Left ventricle myocardium superior (tissue), 1 donor: Measurements from ENCODE around the gene RASA3. TPM values are rescaled to one million over a fixed set of nuclear protein-coding genes. Genes with fewer than 3 reads are reported as not detected.

Experiments used
- ATAC-seq: fragments of 200-7000 bp; cut with Tn5 transposase; one replicate; pipeline ENCODE4 v1.9.1; 2020; ENCODE audit warnings: mild to moderate bottlenecking, moderate library complexity
- DNase-seq: peaks from one replicate; pipeline ENCODE4 v3.0.0-alpha.2; 2020
- intact Hi-C: fragments of 100-400 bp; cut with micrococcal nuclease; formaldehyde crosslinking; loops from one replicate; pipeline ENCODE4 v1.11.0; 2022
- total RNA-seq: library from RNA; stranded (reverse); fragmentation: NEBNext Ultra II Directional; extraction: Animal tissue kit (Norgen Biotek cat#: 25700); gene quantifications from one replicate; pipeline ENCODE4 v1.2.1, GENCODE V29; 2021
- donor health status: DM: no; HTN: yes; CAD: no; lungs with severe emphysema.

The RASA3 gene
- total RNA-seq, 1 donor from 2014 or later, result 12.3 TPM

- DNase-seq (no peak), ATAC-seq (no peak)
- intact Hi-C loops, result no loop called here
Measured at GRCh38 chr13:114096811-114097211, 35.6 kb downstream of the RASA3 start.

DNA sequence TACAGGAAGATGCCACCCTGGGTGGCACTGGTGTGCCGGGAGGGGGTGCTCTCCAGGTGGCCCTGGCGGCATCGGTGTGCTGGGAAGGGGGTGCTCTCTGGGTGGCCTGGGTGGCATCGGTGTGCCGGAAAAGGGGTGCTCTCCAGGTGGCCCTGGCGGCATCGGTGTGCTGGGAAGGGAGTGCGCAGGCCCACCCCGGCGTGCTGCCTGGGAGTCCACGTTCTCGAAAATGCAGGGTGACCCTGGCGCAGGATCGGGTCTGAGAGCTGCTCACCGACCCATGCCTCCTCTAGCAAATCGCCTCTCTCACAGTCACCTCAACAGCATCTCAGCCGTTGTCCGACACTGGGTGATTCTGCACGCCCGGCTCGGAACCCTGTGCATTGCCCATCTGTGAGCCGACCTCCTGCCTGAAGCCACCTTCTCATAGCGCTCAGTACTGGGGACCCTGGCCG, 36.4 kb downstream of the RASA3 start:
- ATAC-seq (no peak), DNase-seq (no peak)
- intact Hi-C loops, result no loop called here

- DNase-seq (no peak), ATAC-seq (no peak)
- intact Hi-C loops, result no loop called here
Measured at GRCh38 chr13:114095486-114095885, 36.9 kb downstream of the RASA3 start.

DNA sequence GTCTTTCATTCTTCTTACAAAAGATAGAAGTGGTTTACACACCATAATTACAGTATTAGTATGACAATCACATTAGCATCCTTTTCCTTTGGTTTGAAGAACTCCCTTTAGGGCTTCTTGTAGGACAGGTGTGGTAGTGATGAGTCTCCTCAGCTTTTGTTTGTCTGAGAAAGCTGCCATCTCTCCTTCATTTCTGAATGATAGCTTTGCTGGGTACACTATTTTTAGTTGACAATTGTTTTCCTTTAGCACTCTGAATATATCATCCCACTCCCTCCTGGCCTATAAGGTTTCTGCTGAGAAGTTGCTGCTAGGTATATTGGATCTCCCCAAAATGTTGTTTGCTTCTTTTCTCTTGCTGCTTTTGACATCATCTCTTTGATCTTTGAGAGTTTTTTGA, 39.3 kb downstream of the RASA3 start:
- DNase-seq (no peak), ATAC-seq (no peak)
- intact Hi-C loops, result no loop called here

GRCh38 chr13:114092468-114092867, 40.0 kb downstream of the RASA3 start:
- intact Hi-C loops, result no loop called here
- ATAC-seq (no peak), DNase-seq (no peak)

GRCh38 chr13:114090476-114090875, 41.9 kb downstream of the RASA3 start:
- no peak for DNase-seq
- ATAC-seq, result no peak
- intact Hi-C loops, result no loop called here

- ATAC-seq, result no peak
- intact Hi-C loops, result no loop called here
- DNase-seq, result no peak
Measured at GRCh38 chr13:114089751-114090400, 42.5 kb downstream of the RASA3 start.

DNA sequence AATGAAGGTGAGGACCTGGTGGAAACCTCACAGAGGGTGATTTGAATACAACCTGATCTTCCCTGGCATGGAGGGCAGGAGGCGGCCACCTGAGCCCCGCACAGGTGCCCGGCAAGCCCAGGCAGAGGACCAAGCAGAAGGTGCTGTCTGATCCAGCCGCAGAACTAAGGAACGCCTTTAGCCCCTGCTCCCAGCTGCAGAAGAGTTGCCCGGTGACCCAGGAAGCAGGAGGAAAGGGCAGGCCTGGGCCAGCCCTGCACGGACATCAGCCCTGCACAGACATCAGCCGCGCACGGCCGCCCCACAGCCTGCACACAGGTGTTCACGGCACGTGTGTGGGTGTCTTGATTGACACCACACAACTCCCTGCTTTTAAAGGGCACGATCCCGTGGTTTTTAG, 43.1 kb downstream of the RASA3 start:
- ATAC-seq (no peak), DNase-seq (no peak)
- intact Hi-C loops, result no loop called here

DNA sequence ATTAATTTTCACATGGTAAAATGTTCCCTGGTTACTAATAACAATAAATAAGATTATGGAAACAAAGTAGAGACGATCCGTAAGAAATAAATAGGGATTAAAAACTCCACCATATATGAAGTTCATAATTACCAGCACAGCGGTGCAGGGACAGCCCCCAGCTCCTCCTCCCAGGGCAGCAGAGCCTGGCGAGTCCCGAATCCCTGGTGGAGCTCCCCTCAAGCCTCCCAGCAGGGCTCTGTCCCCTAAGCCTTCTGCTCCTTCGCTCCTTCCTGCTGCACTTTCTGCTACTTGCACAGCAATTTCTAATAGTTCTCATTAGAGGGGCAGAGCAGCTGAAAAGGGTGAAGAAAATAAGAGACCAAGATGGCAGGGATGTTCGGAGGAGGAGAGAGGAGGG, 43.6 kb downstream of the RASA3 start:
- ATAC-seq (no peak), DNase-seq (no peak)
- intact Hi-C loops, result no loop called here

- ATAC-seq (no peak), DNase-seq (no peak)
- intact Hi-C loops, result no loop called here
Measured at GRCh38 chr13:114088234-114088633, 44.2 kb downstream of the RASA3 start.

- no peak for ATAC-seq
- DNase-seq, result no peak
Measured at GRCh38 chr13:114087430-114087829, 45.0 kb downstream of the RASA3 start.

DNA sequence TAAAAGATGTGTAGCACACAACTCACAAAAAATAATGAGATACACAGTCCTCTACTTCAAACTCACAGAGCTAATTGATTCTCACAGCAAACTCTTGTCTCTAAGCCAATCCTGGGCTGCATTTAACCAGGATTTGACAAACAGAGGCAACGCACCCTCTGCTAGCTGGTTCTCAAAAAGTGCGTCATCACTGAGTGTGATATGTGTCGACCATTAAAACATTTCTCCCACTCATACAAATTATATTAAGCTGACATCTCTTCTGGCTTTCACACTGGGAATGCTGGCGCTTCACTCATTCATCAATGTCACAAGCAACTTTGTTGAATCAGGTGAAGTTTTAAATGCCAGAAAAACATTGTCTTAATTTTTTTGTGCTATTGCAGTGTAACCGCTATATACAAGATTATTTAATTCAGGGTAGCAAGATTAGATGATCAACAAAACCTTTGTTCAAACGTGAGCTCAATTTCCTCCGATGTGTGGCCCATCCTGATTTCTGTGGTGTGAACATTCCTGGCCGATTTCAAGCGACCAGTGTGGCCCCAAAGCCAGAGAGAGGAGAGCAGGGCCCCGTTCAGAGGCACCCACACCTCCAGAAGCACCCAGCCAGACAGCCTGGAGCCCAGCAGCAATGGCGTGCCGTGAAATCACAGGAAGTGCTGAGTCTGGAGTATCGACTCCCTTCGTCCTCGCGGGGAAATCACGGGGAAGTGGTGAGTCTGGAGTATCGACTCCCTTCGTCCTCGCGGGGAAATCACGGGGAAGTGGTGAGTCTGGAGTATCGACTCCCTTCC, 49.4 kb downstream of the RASA3 start:
- DNase-seq (no peak), ATAC-seq (no peak)
- intact Hi-C loops, result no loop called here

More at GRCh38 chr13:114087430-114087829, 45.0 kb downstream of the RASA3 start:
- intact Hi-C loops, result no loop called here

DNA sequence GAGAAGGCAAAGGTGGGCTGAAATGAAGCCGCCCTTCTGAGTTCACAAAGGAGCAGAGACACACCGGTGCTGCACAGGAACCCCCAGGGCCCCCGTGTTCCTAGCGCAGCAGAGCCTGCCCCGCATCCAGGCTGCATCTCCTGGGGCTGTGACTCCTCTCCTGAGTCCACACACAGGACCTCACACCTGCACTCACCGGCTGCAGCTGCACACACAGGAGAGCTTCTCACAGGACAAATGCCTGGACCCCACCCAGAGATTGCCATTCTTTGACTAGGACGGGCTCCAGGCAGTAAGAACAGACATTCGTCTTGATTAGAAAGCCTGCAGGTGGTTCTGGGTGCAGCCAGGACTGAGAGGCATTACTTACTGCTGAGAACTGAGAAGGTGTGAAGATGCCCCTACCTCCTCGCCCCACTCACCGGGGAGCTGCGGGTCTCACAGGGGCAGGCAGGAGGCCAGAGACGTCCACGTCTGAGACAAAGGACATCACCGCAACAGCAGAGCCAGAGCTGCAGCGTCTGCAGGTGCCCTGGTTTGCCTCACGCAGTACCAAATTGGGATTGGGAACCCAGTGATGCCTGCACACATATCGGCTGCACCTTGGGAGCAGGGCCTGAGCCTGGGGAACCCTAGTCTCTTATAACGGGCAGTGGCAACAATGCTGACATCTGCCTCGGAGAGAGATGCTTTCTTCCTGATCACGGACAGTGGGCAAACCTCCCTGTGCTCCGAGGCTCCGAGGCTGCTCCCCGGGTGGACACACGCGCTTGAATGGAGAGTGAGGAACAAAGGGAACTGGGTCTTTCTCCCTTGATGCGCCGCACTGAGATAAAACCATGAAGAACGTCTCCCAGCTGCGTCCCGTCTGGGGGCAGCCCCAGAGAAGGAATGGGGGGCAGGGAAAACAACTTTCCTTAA, 50.4 kb downstream of the RASA3 start:
- intact Hi-C loops, result no loop called here
- DNase-seq, result no peak
- ATAC-seq, result no peak

DNA sequence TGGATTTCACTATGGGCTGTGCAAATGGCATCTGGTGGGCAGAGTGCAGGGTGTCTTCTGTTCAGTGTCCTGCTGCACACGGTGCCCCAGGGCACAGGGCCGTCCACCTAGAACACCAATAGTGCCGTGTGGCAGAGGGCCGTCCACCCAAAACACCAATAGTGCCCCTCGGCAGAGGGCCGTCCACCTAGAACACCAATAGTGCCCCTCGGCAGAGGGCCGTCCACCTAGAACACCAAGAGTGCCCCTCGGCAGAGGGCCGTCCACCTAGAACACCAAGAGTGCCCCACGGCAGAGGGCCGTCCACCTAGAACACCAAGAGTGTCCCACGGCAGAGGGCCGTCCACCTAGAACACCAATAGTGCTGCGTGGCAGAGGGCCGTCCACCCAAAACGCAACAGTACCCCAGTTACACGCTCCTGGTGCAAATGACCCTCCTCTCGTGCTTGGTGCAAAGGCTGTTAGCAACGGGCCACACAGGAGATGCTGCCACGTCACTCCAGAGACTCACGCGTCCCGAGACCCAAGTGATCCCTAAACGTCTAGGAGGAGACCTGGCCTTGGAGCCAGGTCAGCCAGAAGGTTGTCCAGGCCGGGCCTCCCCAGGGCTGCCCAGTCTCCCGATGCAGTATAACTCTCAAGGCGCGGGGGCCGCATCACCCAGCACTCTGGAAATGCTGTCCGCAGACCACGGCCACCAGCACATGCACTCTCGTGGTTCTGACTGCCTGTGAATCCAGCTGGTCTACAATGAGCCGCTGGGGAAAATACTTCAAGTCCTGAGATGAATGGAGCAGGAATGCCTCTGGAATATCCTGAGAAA, 51.5 kb downstream of the RASA3 start:
- intact Hi-C loops, result no loop called here
- DNase-seq, result no peak

GRCh38 chr13:114079601-114080536, 52.6 kb downstream of the RASA3 start:
- no peak for ATAC-seq
- DNase-seq, result peak; percentile 35
- intact Hi-C loops, result no loop called here

More for the DNA sequence above, 51.5 kb downstream of the RASA3 start:
- no peak for ATAC-seq

DNA sequence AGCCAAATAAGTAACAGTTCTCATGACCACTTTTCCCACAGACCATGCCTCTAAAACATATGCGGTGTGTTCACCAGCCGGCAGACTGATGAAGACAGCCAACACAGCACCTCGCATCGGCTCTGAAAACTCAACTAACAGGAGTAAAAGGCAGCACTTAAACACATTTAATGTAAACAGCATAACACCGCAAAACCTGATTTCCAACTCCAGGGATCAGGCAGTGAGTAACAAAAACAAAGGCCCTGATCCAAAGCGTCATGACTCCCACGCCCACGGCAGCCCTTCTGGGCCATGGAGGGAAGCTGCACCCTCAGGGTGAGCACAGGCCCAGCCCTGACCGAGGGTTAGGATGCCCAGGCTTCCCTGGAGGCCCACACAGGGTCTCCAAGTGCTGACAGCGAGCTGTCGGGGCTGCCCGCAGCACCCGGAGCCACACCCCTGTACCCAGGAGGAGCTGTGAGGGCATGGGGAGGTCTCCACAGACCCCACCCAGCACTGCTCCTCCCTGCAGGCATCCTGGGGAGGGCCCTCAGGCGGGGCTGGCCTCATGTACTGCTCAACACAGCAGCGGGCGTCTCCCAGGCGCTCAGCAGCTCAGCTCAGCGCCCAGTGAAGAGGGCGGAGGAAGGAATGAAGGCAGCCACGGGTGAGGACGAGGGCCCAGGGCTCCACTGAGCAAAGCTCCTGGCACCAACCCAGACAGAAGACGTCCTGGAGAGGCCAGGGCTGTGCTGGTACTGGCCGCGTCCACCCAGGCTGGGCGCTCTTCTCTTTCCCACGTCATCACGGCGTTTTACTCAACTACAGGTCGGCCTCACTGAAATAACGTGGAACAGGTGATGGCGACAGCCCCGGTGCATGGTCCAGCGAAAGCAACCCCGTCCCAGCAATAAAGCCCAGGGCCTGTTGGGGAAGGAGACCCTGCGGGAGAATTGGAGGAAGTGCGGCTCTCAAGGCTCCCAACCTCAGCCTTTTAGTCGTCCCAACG, 53.7 kb downstream of the RASA3 start:
- peak; percentile 90 for ATAC-seq
- peak; percentile 77 for DNase-seq
- intact Hi-C loops, result no loop called here

DNA sequence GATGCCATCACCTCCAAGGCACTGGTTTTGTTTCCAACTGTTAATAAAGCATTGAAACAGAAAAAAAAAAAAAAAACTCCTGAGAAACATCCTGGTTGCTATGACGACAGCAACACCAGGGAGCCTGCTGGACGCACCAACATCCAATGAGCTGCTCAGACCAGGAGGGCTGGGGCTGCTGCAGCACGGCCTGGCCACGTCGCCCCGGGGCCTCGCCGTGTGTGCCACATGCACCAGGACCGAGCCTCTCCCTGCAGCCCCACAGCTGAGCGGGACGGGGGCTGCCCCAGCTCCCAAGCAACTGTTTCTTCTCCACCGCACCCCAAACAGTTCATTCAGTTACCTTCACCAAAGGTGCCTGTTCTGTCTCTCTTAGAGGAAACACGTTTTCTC, 54.5 kb downstream of the RASA3 start:
- DNase-seq (peak; percentile 59), ATAC-seq (peak; percentile 80)
- intact Hi-C loops, result no loop called here
